NB4 (cell line): ENCODE results near the gene PSD4.

ENCODE experiments used
- CTCF ChIP-seq: IDR thresholded peaks from one replicate; pipeline ENCODE4 v1.5.1; 2012; ENCODE audit warnings: low read depth, low read length
- MYC ChIP-seq: IDR thresholded peaks from 2 replicates; pipeline ENCODE4 v1.6.1; 2011; ENCODE audit warnings: low read depth, low read length
- POLR2A ChIP-seq: IDR thresholded peaks from 2 replicates; pipeline ENCODE4 v1.6.1; 2011; ENCODE audit warnings: mild to moderate bottlenecking; ENCODE audit not compliant: insufficient read length; ENCODE audit errors: extremely low read depth

- TF ChIP-seq POLR2A (no peak), CTCF (no peak), MYC (no peak)
Measured at GRCh38 chr2:113178891-113179290, 5.1 kb downstream of the PSD4 start.
